HG03066 (cell line): ENCODE results near the gene SERPINE2.
A peak's percentile ranks its signal among the peaks of the same experiment; 100 is the strongest.

ENCODE experiments used
- ATAC-seq: cut with Tn5 transposase; IDR thresholded peaks from one replicate; pipeline ENCODE4 v1.9.1; 2021; ENCODE audit warnings: low read depth; ENCODE audit not compliant: unreplicated experiment

Gene SERPINE2, protein sequence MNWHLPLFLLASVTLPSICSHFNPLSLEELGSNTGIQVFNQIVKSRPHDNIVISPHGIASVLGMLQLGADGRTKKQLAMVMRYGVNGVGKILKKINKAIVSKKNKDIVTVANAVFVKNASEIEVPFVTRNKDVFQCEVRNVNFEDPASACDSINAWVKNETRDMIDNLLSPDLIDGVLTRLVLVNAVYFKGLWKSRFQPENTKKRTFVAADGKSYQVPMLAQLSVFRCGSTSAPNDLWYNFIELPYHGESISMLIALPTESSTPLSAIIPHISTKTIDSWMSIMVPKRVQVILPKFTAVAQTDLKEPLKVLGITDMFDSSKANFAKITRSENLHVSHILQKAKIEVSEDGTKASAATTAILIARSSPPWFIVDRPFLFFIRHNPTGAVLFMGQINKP

DNA sequence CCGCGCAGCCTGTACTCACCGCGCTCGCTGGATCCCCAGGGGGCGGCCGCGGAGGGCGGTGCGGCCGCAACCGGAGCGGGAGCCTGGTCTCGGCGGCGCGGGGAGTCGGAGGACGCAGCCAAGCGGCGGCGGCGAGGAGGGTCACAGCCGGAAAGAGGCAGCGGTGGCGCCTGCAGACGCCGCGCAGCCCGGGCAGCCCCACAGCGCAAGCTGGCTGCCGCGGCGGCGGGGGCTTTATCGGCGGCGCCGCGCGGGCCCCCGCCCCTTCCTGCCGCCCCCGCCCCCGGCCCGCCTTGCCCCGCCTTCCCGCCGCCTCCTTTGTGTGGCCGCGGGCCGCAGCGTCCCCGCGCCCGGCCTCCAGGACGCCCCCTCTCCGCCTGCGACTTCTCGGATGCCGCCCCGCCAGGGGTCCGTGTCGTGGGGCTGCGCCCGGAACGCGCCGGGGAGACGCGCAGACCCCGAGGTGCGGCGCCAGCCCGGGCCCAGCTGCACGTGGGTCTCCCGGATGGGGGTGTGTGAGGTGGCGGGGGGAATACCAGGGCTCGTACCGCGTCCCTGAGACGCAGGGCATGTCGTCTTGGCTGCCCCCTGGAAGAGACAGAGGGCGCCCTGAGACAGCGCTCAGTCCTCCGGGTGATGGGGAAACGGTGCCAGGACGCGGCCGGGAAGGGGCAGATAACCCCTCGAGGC, at the start of gene SERPINE2:
TSS of gene SERPINE2 (minus strand) at position 207 of the 690 bp plus-strand sequence. CDS start 37,386 bp downstream, outside the sequence.
- ATAC-seq, result peak; percentile 57

DNA sequence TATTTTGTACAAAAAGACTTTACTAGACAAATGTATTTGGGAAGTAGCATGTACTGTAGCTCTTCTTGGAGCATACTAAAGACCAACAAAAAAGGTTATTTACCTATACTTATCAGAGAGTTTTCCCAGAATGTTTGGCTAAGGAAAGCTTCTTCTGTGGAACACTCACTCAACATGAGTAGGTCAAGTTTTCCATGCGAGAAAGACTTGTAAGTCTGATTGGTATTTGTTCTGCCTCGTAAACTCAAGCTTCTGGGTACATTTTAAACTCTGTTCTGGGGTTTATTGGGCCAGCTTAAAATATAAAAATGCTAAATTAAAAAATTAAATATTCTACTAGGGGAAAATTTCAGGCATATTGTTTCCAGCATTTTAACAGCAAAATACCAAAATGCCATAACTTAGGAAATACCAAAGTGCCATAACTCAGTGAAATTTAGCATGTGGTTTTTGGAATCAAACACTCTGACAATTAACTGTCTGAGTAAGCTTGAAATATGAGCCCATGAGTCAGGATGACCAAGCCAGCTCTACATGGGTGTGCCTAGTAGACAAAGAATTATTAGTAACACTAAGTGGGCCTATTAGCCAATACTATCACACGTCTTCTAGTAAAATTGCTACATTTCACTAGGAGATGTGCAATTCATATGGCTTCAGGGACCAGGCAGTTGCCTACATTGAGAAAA, 47.3 kb upstream of the SERPINE2 start:
- ATAC-seq, result no peak

DNA sequence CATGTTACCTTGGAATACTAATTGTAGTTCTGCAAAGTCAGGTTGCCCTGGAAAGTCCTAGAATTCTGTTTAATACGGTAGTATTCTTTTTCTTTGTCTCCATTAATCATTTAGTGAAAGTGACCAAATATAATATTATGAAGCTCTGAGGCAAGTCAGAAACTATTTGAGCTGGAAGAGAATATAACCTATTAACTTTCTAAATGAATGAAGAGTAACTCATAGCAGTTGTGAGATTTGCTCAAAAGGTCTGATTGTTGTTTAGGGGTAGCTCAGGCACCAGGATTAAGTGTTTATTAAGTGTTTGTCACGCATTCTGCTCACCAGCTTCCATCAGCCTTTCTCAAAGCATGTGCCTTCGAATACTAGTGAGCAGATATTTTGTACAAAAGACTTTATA, 46.7 kb upstream of the SERPINE2 start:
- no peak for ATAC-seq

DNA sequence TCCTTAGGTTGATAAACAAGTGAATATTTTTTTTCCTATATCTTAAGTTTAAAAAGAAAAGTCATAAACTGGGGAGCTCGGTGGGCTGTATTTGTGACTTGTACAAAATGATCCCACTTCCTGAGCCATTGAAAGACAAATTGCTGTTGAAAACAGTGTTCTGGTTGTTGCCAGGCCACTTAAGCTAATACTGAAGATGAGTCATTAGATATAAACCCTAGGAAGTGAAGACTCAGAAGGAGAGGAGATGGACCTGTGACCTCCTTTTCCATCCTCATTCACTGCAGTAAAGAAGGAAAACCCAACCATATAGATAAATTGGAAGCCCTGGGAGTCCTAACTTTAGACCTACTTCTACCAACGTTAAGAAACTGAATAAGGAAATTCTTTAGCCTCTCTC, 46.2 kb upstream of the SERPINE2 start:
- no peak for ATAC-seq

DNA sequence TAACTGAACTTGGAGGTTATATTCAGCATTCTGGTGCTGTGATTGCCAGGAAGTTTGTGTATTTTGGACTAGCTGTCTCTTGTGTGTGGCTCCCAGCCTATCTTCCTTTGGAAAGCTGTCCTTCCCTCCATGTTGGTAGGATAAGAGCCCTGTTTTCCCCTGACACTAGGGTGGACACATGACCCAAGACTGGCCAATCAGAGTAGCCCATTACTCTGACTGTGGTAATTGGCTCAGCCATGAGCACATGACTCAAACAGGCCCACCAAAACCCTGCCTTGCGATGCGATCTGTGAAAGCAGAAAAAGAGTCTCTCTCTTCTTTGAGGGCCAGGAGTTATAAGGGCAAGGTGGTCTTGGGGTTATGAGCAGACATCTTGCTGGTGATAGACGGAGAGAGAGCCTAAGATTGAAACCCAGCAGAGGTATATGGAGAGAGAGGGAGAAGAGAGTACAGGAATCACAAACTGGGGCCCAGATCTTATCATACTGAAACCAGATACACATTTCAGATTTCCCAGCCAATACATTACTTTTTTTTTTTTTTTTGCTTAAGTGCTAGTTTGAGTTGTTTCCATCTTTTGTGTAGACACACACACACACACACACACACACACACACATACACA, 45.3 kb upstream of the SERPINE2 start:
- ATAC-seq, result no peak

DNA sequence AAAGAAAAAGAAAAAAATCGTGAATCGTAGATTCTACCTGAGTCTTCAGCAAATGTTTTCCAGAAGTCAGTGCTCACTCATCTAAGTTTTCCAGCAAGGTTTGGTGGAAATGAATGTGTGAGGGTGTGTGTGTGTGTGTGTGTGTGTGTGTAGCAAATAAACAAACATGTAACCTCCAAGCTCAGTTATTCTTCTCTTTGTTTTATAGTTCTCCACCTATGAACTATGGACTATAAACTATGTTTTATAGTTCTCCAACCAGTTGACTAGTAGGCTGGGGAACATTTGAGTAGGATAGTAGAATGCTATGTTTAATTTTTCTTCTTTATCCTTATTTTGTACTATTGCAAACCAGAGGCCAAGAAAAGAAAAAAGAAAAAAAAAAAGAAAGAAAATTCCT, 44.6 kb upstream of the SERPINE2 start:
- no peak for ATAC-seq

DNA sequence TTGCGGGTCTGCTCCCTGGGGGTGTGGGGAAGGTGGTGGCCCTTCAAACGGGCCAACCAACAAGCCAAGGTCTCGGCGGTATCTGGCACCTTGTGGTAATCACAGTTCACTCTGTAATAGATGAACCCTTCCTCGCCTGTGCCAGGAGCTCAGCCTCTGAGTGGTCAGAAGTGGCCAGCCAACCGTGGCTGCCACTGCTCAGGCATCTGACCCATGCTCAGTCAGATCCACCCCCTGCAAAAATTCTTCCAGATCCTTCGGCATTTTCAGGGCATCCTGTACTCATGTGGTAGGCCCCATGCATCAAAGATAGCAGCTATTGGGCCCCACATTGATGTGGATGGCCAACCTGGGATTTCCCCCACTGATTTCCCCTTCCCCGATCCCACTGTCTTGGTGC, 39.6 kb upstream of the SERPINE2 start:
- ATAC-seq, result no peak

DNA sequence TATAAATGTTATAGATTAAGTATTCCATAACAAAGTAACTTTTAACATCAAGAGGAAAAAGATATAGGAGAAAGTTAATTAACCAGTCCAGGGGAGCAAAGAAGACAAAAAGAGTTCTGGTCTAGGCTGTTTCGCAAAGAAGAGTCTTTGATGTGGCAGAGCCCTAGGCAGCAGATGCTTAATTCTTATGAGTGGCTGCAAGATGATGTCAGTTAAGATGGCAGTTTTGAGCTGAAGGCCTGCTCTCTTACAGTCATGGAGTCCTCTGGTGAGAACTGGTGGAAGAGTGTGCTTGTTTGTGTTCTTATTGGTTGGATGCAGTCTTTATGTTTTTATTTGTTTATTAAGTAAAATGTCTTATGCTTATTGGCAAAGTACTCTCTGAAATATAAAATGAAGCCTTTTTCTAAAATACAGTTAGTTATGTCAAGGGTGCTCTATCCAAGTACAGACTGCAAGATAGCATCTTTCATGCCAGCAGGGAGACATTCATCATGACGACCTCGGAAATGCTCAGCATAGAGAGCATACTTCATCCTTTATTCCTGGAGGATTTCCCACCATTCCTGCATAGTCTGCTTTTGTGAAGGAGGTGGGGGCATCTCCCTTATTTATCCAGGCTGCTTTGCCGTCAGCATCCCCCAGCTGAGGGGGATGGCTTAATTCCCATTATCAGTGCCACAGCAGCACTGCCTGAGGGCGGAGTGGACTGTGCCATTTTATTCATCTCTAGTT, 38.9 kb upstream of the SERPINE2 start:
- no peak for ATAC-seq

DNA sequence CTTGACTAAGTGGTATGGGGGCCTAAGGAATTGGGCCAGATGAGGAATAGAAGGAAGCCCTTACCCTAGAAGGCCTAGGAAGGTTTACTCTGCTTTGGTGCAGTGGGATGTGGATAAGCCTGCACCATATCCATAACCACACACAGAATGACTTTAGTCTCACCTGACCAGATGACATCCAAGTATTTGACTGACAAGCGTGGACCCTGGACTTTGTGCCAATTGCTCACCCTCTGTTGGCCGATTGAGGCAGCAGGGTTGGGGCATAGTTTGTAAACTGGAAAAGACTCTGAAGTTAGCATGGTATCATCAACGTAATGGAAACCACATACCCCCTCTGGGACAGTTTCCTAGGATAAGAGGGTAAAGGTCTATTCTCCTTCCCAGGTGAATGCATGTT, 36.5 kb upstream of the SERPINE2 start:
- no peak for ATAC-seq

DNA sequence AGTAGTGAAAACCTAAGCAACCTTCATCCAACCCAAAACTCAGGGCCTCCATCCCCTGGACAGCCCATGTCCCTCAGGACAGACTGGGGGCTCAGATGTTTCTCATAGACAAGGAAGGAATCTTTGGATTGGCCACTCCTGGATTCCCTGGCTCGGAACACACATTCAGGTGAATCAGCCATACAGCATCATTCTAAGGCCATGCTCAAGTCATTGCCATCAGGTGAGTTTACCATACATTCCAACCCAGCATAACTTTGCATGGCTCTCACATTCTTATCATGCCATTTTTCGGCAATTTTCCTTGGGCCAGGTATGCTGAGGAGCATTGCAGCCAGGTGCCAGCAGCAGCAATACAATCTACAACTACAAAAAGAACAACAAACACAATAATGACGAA, 34.6 kb upstream of the SERPINE2 start:
- ATAC-seq, result no peak

DNA sequence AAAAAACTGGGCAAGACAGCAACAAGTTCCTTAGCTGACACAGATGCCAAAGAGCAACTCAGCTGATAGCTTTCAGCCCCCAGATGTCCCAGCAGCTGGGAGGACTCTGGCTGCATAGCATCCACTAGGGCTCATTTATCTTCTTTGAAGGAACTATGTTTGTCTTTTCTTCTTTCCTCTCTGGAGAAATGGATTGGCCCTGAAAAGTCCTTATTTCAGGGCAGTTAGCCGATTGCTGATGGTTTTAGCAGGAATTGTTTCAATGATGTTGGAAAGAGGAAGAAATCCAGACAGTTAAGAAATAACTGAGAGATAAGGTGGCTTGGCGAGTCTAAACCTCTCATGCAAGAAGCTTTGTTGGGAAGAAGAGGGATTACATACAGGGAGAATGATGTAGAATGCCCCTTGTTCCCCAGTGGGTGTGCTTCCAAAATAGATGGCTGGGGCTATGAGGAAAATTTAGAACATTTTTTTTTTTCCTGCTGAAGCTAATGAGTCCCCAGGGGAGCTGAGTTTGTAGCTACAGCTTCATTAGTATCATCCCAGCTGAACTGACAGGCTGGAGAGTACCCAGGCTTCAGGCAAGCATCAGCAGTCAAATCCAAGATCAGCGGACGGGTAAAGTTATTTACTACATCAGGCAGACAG, 33.6 kb upstream of the SERPINE2 start:
- no peak for ATAC-seq

DNA sequence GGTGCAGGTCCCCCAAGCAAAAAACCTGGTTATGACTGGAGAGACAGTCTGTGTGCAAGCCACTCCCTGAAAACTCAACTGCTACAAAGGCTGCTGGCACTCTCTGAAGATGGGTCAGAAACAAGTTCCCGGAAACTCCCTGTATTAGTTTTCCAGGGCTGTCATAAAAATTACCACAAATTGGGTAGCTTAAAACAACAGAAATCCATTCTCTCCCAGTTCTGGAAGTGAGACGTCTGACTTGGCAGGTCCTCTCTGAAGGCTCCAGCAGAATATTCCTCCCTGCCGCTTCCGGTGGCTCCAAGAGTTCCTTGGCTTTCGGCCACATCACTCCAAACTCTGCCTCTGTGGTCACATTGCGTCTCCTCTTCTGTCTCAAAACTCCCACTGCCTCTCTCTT, 30.1 kb upstream of the SERPINE2 start:
- ATAC-seq, result no peak

DNA sequence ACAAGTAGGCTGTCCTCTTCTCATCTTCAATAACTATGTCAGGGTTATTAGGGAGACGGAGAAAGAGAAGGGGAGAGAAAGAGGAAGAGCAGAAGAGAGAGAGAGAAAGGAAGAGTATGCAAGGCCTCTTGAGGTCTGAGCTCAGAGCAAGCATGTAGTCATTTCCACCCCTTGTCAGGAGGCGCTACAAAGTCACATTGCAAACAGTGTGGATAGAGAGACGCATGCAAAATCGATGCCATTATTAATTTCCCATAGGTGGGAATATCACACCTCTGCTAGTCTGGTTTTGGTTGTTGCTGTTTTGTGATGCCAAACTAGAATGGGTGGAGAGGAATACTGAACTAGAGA, 24.2 kb upstream of the SERPINE2 start:
- peak; percentile 38 for ATAC-seq

DNA sequence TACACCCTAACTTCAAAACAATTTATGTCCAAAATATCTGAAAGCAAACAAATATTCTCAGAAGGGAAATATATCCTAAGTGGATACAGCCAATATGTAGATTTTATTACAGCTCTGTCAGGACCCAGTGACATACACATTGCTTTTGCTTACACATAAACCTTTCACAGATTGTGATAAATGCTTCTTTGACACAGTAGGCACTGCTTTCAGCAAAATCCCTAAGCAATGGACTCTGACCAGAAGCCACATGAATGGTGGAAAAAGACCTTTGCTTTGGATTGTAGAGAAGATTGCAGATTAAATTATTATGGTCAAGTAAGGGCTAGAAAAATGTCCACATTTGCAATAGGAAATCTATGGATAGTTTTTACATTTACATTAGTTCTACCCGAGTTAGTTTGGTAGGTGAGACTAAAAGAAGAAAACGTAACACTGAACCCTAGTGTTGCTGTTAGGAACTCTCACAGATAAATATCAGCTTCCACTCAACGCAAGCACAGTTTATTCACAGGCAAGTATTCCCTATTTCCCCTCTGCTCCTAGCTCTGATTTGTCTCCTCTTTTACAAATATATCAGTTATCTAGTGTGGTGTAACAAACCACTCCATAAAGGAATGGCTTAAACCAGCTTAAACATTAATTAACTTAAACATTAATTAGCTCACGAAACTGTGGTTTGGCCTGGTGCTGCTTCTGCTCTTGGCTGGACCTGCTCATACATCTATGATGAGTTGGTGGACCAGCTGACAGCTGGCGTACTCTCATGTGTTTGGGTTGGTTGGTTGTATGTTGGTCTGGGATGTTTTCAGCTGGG, 23.6 kb upstream of the SERPINE2 start:
- ATAC-seq, result peak; percentile 53

DNA sequence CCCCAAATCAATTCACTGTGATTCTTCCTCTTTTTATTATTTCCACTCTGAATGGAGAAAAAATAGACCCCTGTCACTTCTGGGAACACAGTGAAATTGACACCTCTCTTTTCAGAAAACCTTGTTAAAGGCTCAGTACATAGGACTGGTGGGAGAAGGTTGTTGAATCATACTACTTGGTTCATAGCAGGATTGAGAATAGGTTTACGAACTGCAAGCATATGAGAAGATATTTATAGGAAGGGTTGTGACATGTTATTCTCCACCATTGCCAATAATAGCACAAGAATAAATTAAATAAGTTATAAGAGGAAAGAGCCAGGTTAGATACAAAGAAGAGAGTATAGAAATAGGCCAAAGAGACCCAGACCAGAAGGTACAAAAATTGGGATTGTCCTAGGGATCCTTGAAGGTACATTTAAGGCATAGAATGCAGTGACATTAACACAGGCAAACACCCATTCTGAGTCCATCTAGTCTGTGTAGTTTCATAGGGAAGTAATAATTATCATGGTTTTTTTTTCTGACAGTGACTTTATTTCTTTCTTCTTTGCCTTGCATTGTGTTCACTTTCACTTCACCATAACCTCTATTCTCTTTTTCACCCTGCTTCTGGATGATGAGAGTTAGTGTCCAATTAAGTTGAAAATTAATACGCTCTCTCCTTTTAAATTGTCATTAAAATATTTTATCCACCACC, 21.8 kb upstream of the SERPINE2 start:
- no peak for ATAC-seq

DNA sequence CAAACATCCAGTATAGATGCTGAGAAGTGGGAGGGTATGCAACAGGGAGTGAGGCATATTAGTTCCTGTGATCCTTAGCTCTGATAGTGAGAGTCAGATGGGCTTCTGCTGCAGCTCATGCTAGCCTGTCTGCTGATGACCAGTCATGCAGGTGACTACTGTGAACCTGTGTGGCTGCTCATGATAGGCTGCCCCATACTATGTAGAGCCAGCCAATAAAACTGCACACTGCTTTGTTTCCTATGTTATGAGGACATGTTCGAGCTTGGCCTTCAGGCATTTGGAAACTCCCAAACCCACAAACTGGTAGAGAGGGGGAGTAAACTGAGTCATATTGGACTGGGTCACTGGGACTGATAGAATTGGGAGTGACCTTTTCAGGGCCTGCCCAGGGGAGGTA, 20.1 kb upstream of the SERPINE2 start:
- no peak for ATAC-seq

DNA sequence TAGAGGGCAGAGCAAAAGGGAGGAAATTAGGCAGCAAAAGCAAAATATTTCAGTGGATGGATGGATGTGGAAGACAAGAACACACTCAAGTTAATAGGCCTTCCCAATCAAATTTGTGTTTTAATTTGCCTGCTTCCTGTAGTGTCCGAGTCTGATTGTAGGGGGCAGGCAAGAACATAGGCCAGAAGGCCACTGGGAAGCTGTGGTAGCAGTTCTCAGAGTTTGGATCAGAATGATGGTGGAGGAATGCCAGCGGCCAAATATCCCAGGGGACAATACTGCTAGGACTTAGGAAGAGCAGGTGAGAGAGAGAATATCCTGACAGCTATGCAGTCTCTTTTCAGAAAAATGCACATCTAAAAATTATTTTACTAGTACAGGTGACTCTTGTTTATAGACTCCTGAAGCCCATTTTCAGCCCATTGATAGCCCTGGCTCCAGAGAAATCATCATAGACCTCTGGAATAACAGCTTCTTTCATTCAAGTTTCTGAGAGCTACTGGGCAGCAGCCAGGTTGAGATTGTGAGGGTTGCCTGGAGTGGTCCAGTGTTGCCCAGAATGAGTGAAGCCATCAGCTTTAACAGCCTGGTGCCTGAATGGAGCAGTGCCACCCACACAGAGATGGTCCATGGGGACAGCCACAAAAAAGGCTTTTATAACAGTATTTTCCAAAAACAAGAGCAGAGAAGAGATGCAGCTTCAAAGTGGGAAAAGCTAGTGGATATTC, 19.1 kb upstream of the SERPINE2 start:
- ATAC-seq, result no peak

DNA sequence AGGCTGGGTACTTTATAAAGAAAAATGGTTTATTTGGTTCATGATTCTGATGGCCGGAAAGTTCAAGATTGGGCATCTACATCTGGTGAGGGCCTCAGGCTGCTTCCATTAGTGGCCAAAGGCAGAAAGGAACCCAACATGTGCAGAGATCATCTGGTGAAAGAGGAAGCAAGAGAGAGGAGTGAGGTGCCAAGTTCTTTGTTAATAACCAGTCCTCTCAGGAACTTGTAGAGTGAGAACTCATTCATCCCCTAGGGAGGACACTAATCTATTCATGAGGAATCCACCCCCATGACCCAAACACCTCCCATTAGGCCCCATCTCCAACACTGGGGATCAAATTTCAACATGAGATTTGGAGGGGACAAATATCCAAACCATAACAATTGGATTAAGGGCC, 17.8 kb upstream of the SERPINE2 start:
- no peak for ATAC-seq
